Mesendoderm (in vitro differentiated cells): ENCODE measurements around the gene SPTB.
A peak's percentile ranks its signal among the peaks of the same experiment; 100 is the strongest.

Experiments
- DNase-seq: peaks from one replicate; pipeline ENCODE4 v3.0.0; 2013
- H2AK5ac ChIP-seq: 2 replicates; pipeline ENCODE4 v1.6.1; 2013; ENCODE audit warnings: low read length, inconsistent platforms
- H2BK120ac ChIP-seq: 2 replicates; pipeline ENCODE4 v1.6.1; 2013; ENCODE audit warnings: low read depth, mild to moderate bottlenecking, low read length, moderate library complexity, mixed read lengths
- H2BK15ac ChIP-seq: replicated peaks from 2 replicates; pipeline ENCODE4 v1.6.1; 2013; ENCODE audit warnings: low read depth, mild to moderate bottlenecking, moderate library complexity
- H2BK5ac ChIP-seq: 2 replicates; pipeline ENCODE4 v1.6.1; 2013; ENCODE audit warnings: low read length, inconsistent platforms
- H3K18ac ChIP-seq: 2 replicates; pipeline ENCODE4 v1.6.1; 2013; ENCODE audit warnings: mild to moderate bottlenecking, low read length, mixed read lengths
- H3K23ac ChIP-seq: one replicate; pipeline ENCODE4 v1.6.1; 2013; ENCODE audit warnings: low read length
- H3K27ac ChIP-seq: 2 replicates; pipeline ENCODE4 v1.5.1; 2013; ENCODE audit warnings: low read depth, mild to moderate bottlenecking, inconsistent platforms, low read length, moderate library complexity
- H3K27me3 ChIP-seq: 2 replicates; pipeline ENCODE4 v1.6.1; 2013; ENCODE audit warnings: low read length, control low read depth, mild to moderate bottlenecking, inconsistent platforms; ENCODE audit not compliant: insufficient read depth, poor library complexity
- H3K36me3 ChIP-seq: 2 replicates; pipeline ENCODE4 v1.6.1; 2013; ENCODE audit warnings: low read length, inconsistent platforms; ENCODE audit not compliant: control insufficient read depth, insufficient read depth
- H3K4ac ChIP-seq: one replicate; pipeline ENCODE4 v1.6.1; 2013; ENCODE audit warnings: low read depth, mild to moderate bottlenecking, low read length, moderate library complexity
- H3K4me1 ChIP-seq: 2 replicates; pipeline ENCODE4 v1.6.1; 2013; ENCODE audit warnings: low read depth, low read length, inconsistent platforms; ENCODE audit not compliant: control insufficient read depth
- H3K4me2 ChIP-seq: 2 replicates; pipeline ENCODE4 v1.6.1; 2013; ENCODE audit warnings: low read length
- H3K4me3 ChIP-seq: 2 replicates; pipeline ENCODE4 v1.5.1; 2013; ENCODE audit warnings: mild to moderate bottlenecking, low read length
- H3K56ac ChIP-seq: one replicate; pipeline ENCODE4 v1.6.1; 2013; ENCODE audit warnings: low read length
- H3K79me1 ChIP-seq: 2 replicates; pipeline ENCODE4 v1.6.1; 2013; ENCODE audit warnings: low read length, inconsistent platforms
- H3K79me2 ChIP-seq: 2 replicates; pipeline ENCODE4 v1.6.1; 2013; ENCODE audit warnings: mild to moderate bottlenecking, low read length; ENCODE audit not compliant: control insufficient read depth, insufficient read depth
- H3K9ac ChIP-seq: 2 replicates; pipeline ENCODE4 v1.6.1; 2013; ENCODE audit warnings: low read length, inconsistent platforms
- H4K5ac ChIP-seq: one replicate; pipeline ENCODE4 v1.6.1; 2013; ENCODE audit warnings: low read length
- H4K8ac ChIP-seq: one replicate; pipeline ENCODE4 v1.6.1; 2013; ENCODE audit warnings: low read depth, mild to moderate bottlenecking, control low read depth, low read length, moderate library complexity
- WGBS: extraction: QIAGEN DNeasy Blood & Tissue Kit; methylation state at CpG from one replicate; pipeline ENCODE4 v1.1.7; 2013; ENCODE audit warnings: low lambda C conversion rate, missing lambda C conversion rate; ENCODE audit not compliant: insufficient coverage; ENCODE audit errors: extremely low coverage; 5-methylcytosine and 5-hydroxymethylcytosine counted together

The SPTB gene

DNA sequence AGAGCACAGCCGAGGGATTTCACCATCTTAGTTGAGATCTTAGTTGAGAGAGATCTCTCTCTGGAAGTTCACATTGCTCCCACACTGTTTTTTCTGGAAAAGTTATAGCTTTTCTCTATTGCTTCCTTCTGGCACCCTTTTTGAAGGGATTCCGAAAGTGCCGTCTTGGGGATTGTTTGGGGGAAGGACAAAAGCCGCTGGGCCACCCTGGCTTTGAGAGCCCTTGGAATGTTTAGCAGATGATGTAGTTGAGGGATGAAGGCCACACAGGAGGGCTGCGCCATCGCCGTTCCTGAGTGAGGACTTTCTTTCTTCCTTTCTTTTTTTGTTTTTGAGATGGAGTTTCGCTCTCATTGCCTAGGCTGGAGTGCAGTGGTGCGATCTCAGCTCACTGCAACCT lies 157.8 kb downstream of the SPTB start:
- H3K56ac ChIP-seq = peak overlapping the region; percentile 73
- no peak overlapping the region for H2BK15ac ChIP-seq
- H3K4ac ChIP-seq = no peak overlapping the region
- WGBS = no CpG with 5 or more reads among the region's 9 CpGs
- H3K27ac ChIP-seq = no peak overlapping the region
- H3K4me1 ChIP-seq = peaks cover 64% of the 10 kb centered on the region
- H2BK5ac ChIP-seq = no peak overlapping the region
- H4K8ac ChIP-seq = no peak overlapping the region
- no peak overlapping the region for H3K4me2 ChIP-seq
- no peak for DNase-seq
- H3K4me3 ChIP-seq = no peak overlapping the region
- H2AK5ac ChIP-seq = no peak overlapping the region
- no peak overlapping the region for H4K5ac ChIP-seq
- peaks cover 74% of the 10 kb centered on the region for H3K79me2 ChIP-seq
- H3K23ac ChIP-seq = no peak overlapping the region
- no peaks in the 10 kb centered on the region for H3K36me3 ChIP-seq
- no peak overlapping the region for H2BK120ac ChIP-seq
- H3K18ac ChIP-seq = no peak overlapping the region
- H3K9ac ChIP-seq = no peak overlapping the region
- peaks cover 44% of the 10 kb centered on the region for H3K79me1 ChIP-seq
- no peaks in the 10 kb centered on the region for H3K27me3 ChIP-seq

GRCh38 chr14:64721391-64721791 lies 158.3 kb downstream of the SPTB start:
- Histone ChIP-seq H3K4me2 (no peak overlapping the region), H3K23ac (no peak overlapping the region), H3K36me3 (no peaks in the 10 kb centered on the region), H3K79me1 (peaks cover 43% of the 10 kb centered on the region), H2BK15ac (no peak overlapping the region), H3K27me3 (no peaks in the 10 kb centered on the region), H2AK5ac (peak overlapping the region; percentile 67), H3K18ac (no peak overlapping the region), H2BK120ac (no peak overlapping the region), H3K9ac (peak overlapping the region; percentile 32), H3K56ac (peak overlapping the region; percentile 73), H4K8ac (no peak overlapping the region), H3K79me2 (peaks cover 73% of the 10 kb centered on the region), H3K4me3 (no peak overlapping the region), H4K5ac (no peak overlapping the region), H2BK5ac (no peak overlapping the region), H3K27ac (no peak overlapping the region), H3K4me1 (peaks cover 65% of the 10 kb centered on the region), H3K4ac (no peak overlapping the region)
- WGBS = no CpG with 5 or more reads among the region's 5 CpGs
- no peak for DNase-seq

DNA sequence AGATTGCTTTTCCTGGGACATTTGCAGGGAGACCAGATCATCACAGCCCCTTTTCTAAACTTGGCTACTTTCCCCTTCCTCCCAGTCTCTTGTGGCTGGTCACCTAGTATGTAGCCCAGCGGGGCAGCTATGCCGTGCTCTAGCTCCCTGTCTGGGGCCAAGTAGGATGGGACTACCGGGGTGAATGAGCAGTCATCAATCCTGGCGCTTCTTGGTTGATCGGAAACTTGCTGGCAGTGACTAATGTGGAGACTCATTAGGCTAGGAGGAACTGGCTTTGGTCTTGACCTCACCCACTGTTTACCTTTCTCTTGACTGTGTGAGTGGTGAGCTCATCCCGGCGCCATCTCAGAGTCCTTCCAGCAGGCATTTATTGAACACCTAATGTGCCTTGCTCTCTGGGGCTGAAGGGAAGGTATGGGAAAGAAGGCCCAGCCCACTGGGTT lies 159.6 kb downstream of the SPTB start:
- peaks cover 38% of the 10 kb centered on the region for H3K79me1 ChIP-seq
- no peak overlapping the region for H3K18ac ChIP-seq
- no peak overlapping the region for H3K9ac ChIP-seq
- no peak overlapping the region for H3K27ac ChIP-seq
- no peak overlapping the region for H4K8ac ChIP-seq
- H3K79me2 ChIP-seq = peaks cover 62% of the 10 kb centered on the region
- H3K4ac ChIP-seq = no peak overlapping the region
- H2BK15ac ChIP-seq = no peak overlapping the region
- H3K4me1 ChIP-seq = peaks cover 61% of the 10 kb centered on the region
- H4K5ac ChIP-seq = no peak overlapping the region
- no peak overlapping the region for H3K4me2 ChIP-seq
- no peak overlapping the region for H2BK120ac ChIP-seq
- DNase-seq = peak; percentile 83
- no peak overlapping the region for H3K4me3 ChIP-seq
- no CpG with 5 or more reads among the region's 7 CpGs for WGBS
- H2BK5ac ChIP-seq = no peak overlapping the region
- no peaks in the 10 kb centered on the region for H3K27me3 ChIP-seq
- H3K56ac ChIP-seq = no peak overlapping the region
- no peak overlapping the region for H3K23ac ChIP-seq
- no peaks in the 10 kb centered on the region for H3K36me3 ChIP-seq
- no peak overlapping the region for H2AK5ac ChIP-seq

DNA sequence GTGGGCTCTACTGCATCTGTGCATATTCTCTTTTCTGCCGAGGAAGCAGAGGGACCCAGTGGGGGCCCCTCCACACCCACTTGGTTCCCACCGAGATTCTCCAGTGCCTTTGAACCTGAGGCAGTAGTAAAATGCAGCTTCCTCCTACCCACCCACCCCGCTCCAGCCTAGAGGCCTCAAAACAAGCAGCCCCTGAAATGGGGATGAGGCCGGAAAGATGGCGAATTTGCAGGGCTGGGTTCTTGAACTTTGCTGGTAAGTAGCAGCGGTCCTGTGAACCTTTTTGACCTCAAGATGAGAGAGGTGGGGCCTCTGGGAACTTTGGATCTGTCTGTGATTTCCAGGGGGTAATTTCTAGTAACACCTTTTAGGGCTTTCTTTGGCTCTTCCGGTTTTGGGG lies 160.1 kb downstream of the SPTB start:
- Histone ChIP-seq H3K18ac (peak overlapping the region; percentile 22), H3K4ac (no peak overlapping the region), H3K9ac (no peak overlapping the region), H3K79me2 (peaks cover 63% of the 10 kb centered on the region), H3K56ac (no peak overlapping the region), H3K4me1 (peaks cover 62% of the 10 kb centered on the region), H3K27ac (no peak overlapping the region), H2BK5ac (no peak overlapping the region), H3K36me3 (no peaks in the 10 kb centered on the region), H3K27me3 (no peaks in the 10 kb centered on the region), H2AK5ac (no peak overlapping the region), H3K23ac (no peak overlapping the region), H4K8ac (no peak overlapping the region), H3K79me1 (peaks cover 38% of the 10 kb centered on the region), H4K5ac (no peak overlapping the region), H3K4me2 (no peak overlapping the region), H2BK15ac (no peak overlapping the region), H3K4me3 (no peak overlapping the region), H2BK120ac (no peak overlapping the region)
- DNase-seq = peak; percentile 10
- WGBS = no CpG with 5 or more reads among the region's 7 CpGs

- Histone ChIP-seq H3K36me3 (no peaks in the 10 kb centered on the region), H4K8ac (no peak overlapping the region), H3K56ac (peak overlapping the region; percentile 70), H3K4me1 (peaks cover 55% of the 10 kb centered on the region), H2BK15ac (no peak overlapping the region), H3K27ac (no peak overlapping the region), H3K4me3 (no peak overlapping the region), H2AK5ac (peak overlapping the region; percentile 34), H3K79me1 (peaks cover 33% of the 10 kb centered on the region), H3K9ac (peak overlapping the region; percentile 9), H3K4me2 (no peak overlapping the region), H3K79me2 (peaks cover 60% of the 10 kb centered on the region), H4K5ac (peak overlapping the region; percentile 54), H3K18ac (no peak overlapping the region), H3K4ac (no peak overlapping the region), H3K23ac (no peak overlapping the region), H2BK120ac (no peak overlapping the region), H3K27me3 (no peaks in the 10 kb centered on the region), H2BK5ac (no peak overlapping the region)
- WGBS = no CpG with 5 or more reads among the region's 7 CpGs
- peak; percentile 46 for DNase-seq
Observed at GRCh38 chr14:64718762-64719161, 160.9 kb downstream of the SPTB start.

- peak overlapping the region; percentile 70 for H2AK5ac ChIP-seq
- no CpG with 5 or more reads among the region's 6 CpGs for WGBS
- H3K27ac ChIP-seq = no peak overlapping the region
- no peak overlapping the region for H2BK15ac ChIP-seq
- no peak overlapping the region for H3K4ac ChIP-seq
- no peak overlapping the region for H2BK5ac ChIP-seq
- H3K27me3 ChIP-seq = no peaks in the 10 kb centered on the region
- DNase-seq = peak; percentile 23
- H3K18ac ChIP-seq = peak overlapping the region; percentile 7
- H3K4me3 ChIP-seq = no peak overlapping the region
- H3K23ac ChIP-seq = no peak overlapping the region
- H4K5ac ChIP-seq = no peak overlapping the region
- H3K9ac ChIP-seq = peak overlapping the region; percentile 2
- H3K79me2 ChIP-seq = peaks cover 56% of the 10 kb centered on the region
- H3K4me1 ChIP-seq = peaks cover 54% of the 10 kb centered on the region
- no peak overlapping the region for H2BK120ac ChIP-seq
- peaks cover 31% of the 10 kb centered on the region for H3K79me1 ChIP-seq
- no peak overlapping the region for H3K4me2 ChIP-seq
- no peak overlapping the region for H4K8ac ChIP-seq
- peak overlapping the region; percentile 70 for H3K56ac ChIP-seq
- no peaks in the 10 kb centered on the region for H3K36me3 ChIP-seq
Observed at GRCh38 chr14:64717870-64718269, 161.8 kb downstream of the SPTB start.
